Activated CD8-positive, alpha-beta T cell treated with anti-CD3 and anti-CD28 coated beads for 36 hours (primary cell): Measurements from ENCODE around the gene TUBGCP3. TPM values are rescaled to one million over a fixed set of nuclear protein-coding genes. Genes with fewer than 3 reads are reported as not detected.

Experiments
- ATAC-seq: fragments of 200-7000 bp; cut with Tn5 transposase; one replicate; pipeline ENCODE4 v1.10.0; 2021; ENCODE audit warnings: mild to moderate bottlenecking, moderate library complexity
- CTCF ChIA-PET: fragments of 350-600 bp; sonication (Branson Sonifier 250); formaldehyde crosslinking; loops from one replicate; lab custom pipeline; 2021; ENCODE audit warnings: antibody characterized with exemption; lab: Charles Lee
- POLR2A ChIA-PET: fragments of 350-600 bp; sonication (Branson Sonifier 250); formaldehyde crosslinking; loops from one replicate; lab custom pipeline; 2021; ENCODE audit warnings: antibody characterized with exemption; lab: Charles Lee
- DNase-seq: peaks from one replicate; pipeline ENCODE4 v3.0.0-alpha.2; 2020
- H3K27ac Mint-ChIP-seq: one replicate; pipeline ENCODE4 v1.8.0; 2021; ENCODE audit warnings: mild to moderate bottlenecking, mixed read lengths
- H3K27me3 Mint-ChIP-seq: one replicate; pipeline ENCODE4 v1.8.0; 2021; ENCODE audit warnings: mixed read lengths
- H3K36me3 Mint-ChIP-seq: one replicate; pipeline ENCODE4 v1.8.0; 2021; ENCODE audit warnings: low read depth, mixed read lengths
- H3K4me1 Mint-ChIP-seq: one replicate; pipeline ENCODE4 v1.8.0; 2021; ENCODE audit warnings: low read depth, mixed read lengths
- H3K4me3 Mint-ChIP-seq: one replicate; pipeline ENCODE4 v1.8.0; 2021; ENCODE audit warnings: mild to moderate bottlenecking, moderate library complexity, mixed read lengths
- H3K9me3 Mint-ChIP-seq: one replicate; pipeline ENCODE4 v1.8.0; 2021; ENCODE audit warnings: mixed read lengths
- CTCF ChIP-seq: fragments of 200-600 bp; IDR thresholded peaks from one replicate; pipeline ENCODE4 v1.8.0; 2022; ENCODE audit warnings: antibody characterized with exemption, mild to moderate bottlenecking
- intact Hi-C: fragments of 100-400 bp; cut with micrococcal nuclease; formaldehyde crosslinking; loops from one replicate; pipeline ENCODE4 v1.10.0; 2022
- total RNA-seq, 2 experiments: library from RNA; stranded (reverse); gene quantifications; one replicate each; pipeline ENCODE4 v1.2.3, GENCODE V29; 2021

TUBGCP3 gene
- total RNA-seq, 2 experiments from 2014 or later: 51.6 to 57.1 TPM

GRCh38 chr13:112481458-112481857 lies 106.5 kb downstream of the TUBGCP3 start:
- Mint-ChIP-seq H3K9me3 (peaks cover 6% of the 10 kb centered on the region), H3K4me1 (peaks cover 4% of the 10 kb centered on the region), H3K27ac (no peak overlapping the region), H3K27me3 (no peaks in the 10 kb centered on the region), H3K4me3 (no peak overlapping the region), H3K36me3 (peaks cover 17% of the 10 kb centered on the region)
- intact Hi-C loops: no loop called here
- peak; percentile 5 for DNase-seq
- peak; percentile 24 for ATAC-seq
- no peak for TF ChIP-seq CTCF
- ChIA-PET CTCF (no interaction called here), POLR2A (no interaction called here)

- Mint-ChIP-seq H3K4me3 (no peak overlapping the region), H3K27ac (no peak overlapping the region), H3K36me3 (peaks cover 4% of the 10 kb centered on the region), H3K27me3 (no peaks in the 10 kb centered on the region), H3K9me3 (peaks cover 3% of the 10 kb centered on the region), H3K4me1 (peaks cover 4% of the 10 kb centered on the region)
- DNase-seq: no peak
- TF ChIP-seq CTCF: no peak
- CTCF ChIA-PET: no interaction called here
- ATAC-seq: no peak
- POLR2A ChIA-PET: no interaction called here
- intact Hi-C loops: no loop called here
These were observed 108.6 kb downstream of the TUBGCP3 start for GRCh38 chr13:112479389-112479788.

GRCh38 chr13:112477070-112477619 lies 110.8 kb downstream of the TUBGCP3 start:
- no peak for ATAC-seq
- CTCF ChIA-PET: no interaction called here
- peaks cover 4% of the 10 kb centered on the region for H3K4me1 Mint-ChIP-seq
- DNase-seq: no peak
- no peak overlapping the region for H3K4me3 Mint-ChIP-seq
- POLR2A ChIA-PET: no interaction called here
- no peaks in the 10 kb centered on the region for H3K27me3 Mint-ChIP-seq
- intact Hi-C loops: no loop called here
- peaks cover 5% of the 10 kb centered on the region for H3K36me3 Mint-ChIP-seq
- no peak overlapping the region for H3K27ac Mint-ChIP-seq
- TF ChIP-seq CTCF: no peak
- H3K9me3 Mint-ChIP-seq: peaks cover 8% of the 10 kb centered on the region

GRCh38 chr13:112475889-112476288 lies 112.1 kb downstream of the TUBGCP3 start:
- ChIA-PET POLR2A (no interaction called here), CTCF (no interaction called here)
- intact Hi-C loops: no loop called here
- Mint-ChIP-seq H3K9me3 (peaks cover 5% of the 10 kb centered on the region), H3K4me3 (no peak overlapping the region), H3K4me1 (no peaks in the 10 kb centered on the region), H3K36me3 (peaks cover 5% of the 10 kb centered on the region), H3K27me3 (no peaks in the 10 kb centered on the region), H3K27ac (no peak overlapping the region)
- ATAC-seq: no peak
- DNase-seq: no peak
- no peak for TF ChIP-seq CTCF

- peaks cover 5% of the 10 kb centered on the region for H3K36me3 Mint-ChIP-seq
- intact Hi-C loops: no loop called here
- no peak for TF ChIP-seq CTCF
- POLR2A ChIA-PET: no interaction called here
- H3K4me1 Mint-ChIP-seq: no peaks in the 10 kb centered on the region
- ATAC-seq (no peak), DNase-seq (no peak)
- H3K27me3 Mint-ChIP-seq: no peaks in the 10 kb centered on the region
- CTCF ChIA-PET: no interaction called here
- no peak overlapping the region for H3K27ac Mint-ChIP-seq
- no peak overlapping the region for H3K4me3 Mint-ChIP-seq
- peaks cover 5% of the 10 kb centered on the region for H3K9me3 Mint-ChIP-seq
These were observed 113.1 kb downstream of the TUBGCP3 start for GRCh38 chr13:112474869-112475268.
